ENCODE measurements around the gene ABL1.

ABL1 gene

DNA sequence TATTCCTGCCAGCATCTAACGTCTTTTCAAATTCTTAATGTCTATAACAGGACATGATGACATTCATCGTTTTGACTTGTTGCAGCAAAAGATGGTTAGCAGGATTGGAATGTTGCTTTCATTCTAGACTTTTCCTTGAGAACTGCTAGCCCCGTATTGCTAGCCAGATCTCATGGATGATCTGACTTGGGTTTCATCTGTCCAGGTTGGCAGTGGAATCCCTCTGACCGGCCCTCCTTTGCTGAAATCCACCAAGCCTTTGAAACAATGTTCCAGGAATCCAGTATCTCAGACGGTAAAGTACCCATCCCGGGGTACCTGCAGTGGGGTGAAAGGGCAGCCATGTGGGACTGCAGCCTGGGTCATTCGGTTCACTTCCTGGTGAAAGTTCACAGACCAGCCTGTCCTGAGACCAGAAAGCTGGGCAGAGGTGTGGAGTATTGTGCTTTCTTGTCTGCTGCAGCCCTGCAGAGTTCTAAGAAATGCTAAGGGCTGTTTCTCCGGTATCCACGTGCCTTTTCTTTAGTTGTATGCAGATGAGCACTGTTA, 44.9 kb downstream of the ABL1 start:
- TF ChIP-seq, protein P1, sequence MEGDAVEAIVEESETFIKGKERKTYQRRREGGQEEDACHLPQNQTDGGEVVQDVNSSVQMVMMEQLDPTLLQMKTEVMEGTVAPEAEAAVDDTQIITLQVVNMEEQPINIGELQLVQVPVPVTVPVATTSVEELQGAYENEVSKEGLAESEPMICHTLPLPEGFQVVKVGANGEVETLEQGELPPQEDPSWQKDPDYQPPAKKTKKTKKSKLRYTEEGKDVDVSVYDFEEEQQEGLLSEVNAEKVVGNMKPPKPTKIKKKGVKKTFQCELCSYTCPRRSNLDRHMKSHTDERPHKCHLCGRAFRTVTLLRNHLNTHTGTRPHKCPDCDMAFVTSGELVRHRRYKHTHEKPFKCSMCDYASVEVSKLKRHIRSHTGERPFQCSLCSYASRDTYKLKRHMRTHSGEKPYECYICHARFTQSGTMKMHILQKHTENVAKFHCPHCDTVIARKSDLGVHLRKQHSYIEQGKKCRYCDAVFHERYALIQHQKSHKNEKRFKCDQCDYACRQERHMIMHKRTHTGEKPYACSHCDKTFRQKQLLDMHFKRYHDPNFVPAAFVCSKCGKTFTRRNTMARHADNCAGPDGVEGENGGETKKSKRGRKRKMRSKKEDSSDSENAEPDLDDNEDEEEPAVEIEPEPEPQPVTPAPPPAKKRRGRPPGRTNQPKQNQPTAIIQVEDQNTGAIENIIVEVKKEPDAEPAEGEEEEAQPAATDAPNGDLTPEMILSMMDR (IDR thresholded peaks at IDR 0.05; ENCODE audit: low read depth, low read length): no peak
- Histone ChIP-seq H3K4me1 (no peaks in the 10 kb centered on the region), H3K27me3 (no peaks in the 10 kb centered on the region), H3K36me3 (peaks cover 75% of the 10 kb centered on the region), H3K9me3 (no peaks in the 10 kb centered on the region), H3K4me3 (ENCODE audit: low read depth, low read length) (no peak overlapping the region)
- DNase-seq: no peak

DNA sequence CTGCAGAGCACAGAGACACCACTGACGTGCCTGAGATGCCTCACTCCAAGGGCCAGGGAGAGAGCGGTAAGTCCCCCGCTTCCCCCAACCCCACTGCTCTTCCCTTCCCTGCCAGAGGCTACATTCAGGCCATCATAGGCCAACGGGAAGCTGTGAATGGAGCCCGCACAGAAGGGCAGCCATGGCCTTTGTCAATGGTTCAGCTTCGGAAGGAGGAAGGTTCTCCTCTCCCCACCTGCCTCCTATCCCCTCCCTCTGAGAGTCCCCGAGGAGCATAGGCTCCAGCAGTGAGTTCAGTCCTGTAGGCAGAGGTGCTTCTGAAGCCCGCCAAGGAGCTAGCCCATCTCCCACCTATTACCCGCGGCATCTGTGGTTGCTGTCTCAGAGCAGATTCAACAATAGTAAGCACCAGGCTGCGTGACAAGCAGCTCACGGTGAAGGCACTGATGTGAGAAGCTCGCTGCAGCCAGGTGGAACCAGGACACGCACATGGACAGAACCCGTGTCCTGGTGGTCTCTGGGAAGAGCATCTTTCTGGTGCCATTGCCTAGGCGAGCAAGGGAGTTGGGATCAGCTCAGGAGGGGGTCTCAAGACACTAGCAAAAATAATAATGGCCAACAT, 45.7 kb downstream of the ABL1 start:
- Histone ChIP-seq H3K36me3 (peaks cover 81% of the 10 kb centered on the region), H3K4me1 (no peaks in the 10 kb centered on the region), H3K4me3 (ENCODE audit: low read depth, low read length) (no peak overlapping the region), H3K27me3 (no peaks in the 10 kb centered on the region), H3K9me3 (no peaks in the 10 kb centered on the region)
- no peak for DNase-seq
- TF ChIP-seq, protein P1 (IDR thresholded peaks at IDR 0.05; ENCODE audit: low read depth, low read length): no peak

DNA sequence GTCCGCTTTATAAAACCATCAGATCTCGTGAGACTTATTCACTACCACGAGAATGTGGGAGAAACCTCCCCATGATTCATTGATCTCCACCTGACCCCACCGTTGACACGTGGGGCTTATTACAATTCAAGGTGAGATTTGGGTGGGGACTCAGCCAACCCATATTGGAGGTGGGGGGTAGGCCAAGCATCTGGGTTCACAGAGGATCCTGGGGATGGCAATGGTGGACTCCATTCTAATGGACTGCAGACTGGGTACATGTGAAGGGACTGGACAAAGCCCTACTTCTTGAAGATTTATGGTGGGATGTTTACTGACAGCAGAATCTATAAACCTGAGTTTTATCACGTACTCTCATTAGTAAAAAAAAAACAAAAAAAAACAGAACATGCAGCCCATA, 46.5 kb downstream of the ABL1 start:
- no peak for DNase-seq
- H3K4me1 ChIP-seq: no peaks in the 10 kb centered on the region
- no peaks in the 10 kb centered on the region for H3K9me3 ChIP-seq
- TF ChIP-seq, protein P1 (IDR thresholded peaks at IDR 0.05; ENCODE audit: low read depth, low read length): no peak
- no peak overlapping the region for H3K4me3 ChIP-seq (ENCODE audit: low read depth, low read length)
- H3K36me3 ChIP-seq: peaks cover 89% of the 10 kb centered on the region
- H3K27me3 ChIP-seq: no peaks in the 10 kb centered on the region

DNA sequence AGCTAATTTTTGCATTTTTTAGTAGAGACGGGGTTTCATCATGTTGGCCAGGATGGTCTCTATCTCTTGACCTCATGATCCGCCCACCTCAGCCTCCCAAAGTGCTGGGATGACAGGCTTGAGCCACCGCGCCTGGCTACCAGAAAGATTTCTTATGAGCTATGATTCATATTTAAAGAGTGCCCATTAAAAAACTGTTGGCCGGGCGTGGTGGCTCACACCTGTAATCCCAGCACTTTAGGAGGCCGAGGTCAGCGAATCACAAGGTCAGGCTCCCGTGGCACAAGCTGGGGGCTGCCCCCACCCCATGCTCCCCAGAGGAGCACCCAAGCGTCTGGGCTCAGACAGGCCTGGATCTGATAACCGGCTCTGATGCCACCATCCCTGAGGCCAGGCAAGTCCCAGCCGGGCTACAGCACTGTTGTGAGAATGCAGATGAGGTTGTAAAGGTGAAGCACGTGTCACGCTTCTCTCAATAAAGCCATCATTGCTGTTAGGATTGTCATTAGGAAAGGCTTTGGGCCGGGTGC, 47.7 kb downstream of the ABL1 start:
- TF ChIP-seq, protein P1 (IDR thresholded peaks at IDR 0.05; ENCODE audit: low read depth, low read length): no peak
- H3K36me3 ChIP-seq: peaks cover 92% of the 10 kb centered on the region
- H3K4me3 ChIP-seq (ENCODE audit: low read depth, low read length): no peak overlapping the region
- no peaks in the 10 kb centered on the region for H3K4me1 ChIP-seq
- DNase-seq: no peak
- no peaks in the 10 kb centered on the region for H3K9me3 ChIP-seq
- no peaks in the 10 kb centered on the region for H3K27me3 ChIP-seq

DNA sequence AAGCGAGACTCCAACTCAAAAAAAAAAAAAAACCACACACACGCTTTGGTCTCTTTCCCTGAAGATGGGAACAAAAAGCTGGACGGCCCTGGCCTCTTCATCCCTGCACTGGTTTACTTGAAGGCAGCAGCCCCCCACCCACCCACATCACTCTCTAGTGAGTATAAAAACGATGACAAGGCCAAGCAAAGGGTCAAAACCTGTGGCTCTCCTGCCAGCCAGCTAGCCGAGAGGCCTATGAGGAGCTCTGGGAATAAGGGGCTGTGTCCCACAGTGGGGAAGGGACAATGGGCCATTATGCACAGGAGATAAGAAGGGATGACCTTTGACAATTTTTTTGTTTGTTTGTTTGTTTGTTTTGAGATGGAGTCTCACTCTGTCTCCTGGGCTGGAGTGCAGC, 48.4 kb downstream of the ABL1 start:
- no peak for DNase-seq
- Histone ChIP-seq H3K27me3 (no peaks in the 10 kb centered on the region), H3K36me3 (peaks cover 93% of the 10 kb centered on the region), H3K4me3 (ENCODE audit: low read depth, low read length) (no peak overlapping the region), H3K9me3 (no peaks in the 10 kb centered on the region), H3K4me1 (no peaks in the 10 kb centered on the region)
- TF ChIP-seq, protein P1 (IDR thresholded peaks at IDR 0.05; ENCODE audit: low read depth, low read length): no peak

DNA sequence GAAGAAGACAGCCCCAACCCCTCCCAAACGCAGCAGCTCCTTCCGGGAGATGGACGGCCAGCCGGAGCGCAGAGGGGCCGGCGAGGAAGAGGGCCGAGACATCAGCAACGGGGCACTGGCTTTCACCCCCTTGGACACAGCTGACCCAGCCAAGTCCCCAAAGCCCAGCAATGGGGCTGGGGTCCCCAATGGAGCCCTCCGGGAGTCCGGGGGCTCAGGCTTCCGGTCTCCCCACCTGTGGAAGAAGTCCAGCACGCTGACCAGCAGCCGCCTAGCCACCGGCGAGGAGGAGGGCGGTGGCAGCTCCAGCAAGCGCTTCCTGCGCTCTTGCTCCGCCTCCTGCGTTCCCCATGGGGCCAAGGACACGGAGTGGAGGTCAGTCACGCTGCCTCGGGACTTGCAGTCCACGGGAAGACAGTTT, 49.1 kb downstream of the ABL1 start:
- Histone ChIP-seq H3K4me3 (ENCODE audit: low read depth, low read length) (no peak overlapping the region), H3K9me3 (no peaks in the 10 kb centered on the region), H3K27me3 (no peaks in the 10 kb centered on the region), H3K4me1 (no peaks in the 10 kb centered on the region), H3K36me3 (peaks cover 94% of the 10 kb centered on the region)
- TF ChIP-seq, protein P1 (IDR thresholded peaks at IDR 0.05; ENCODE audit: low read depth, low read length): no peak
- no peak for DNase-seq

All from BE2C (cell line).